Neutrophil (primary cell): Measurements from ENCODE around the gene C1QC.

Source experiments
- H3K27ac ChIP-seq: fragments of 200-600 bp; sonication (generic); 2 replicates; pipeline ENCODE4 v1.5.1; 2016; ENCODE audit warnings: mild to moderate bottlenecking, moderate library complexity
- H3K27me3 ChIP-seq: fragments of 200-600 bp; sonication (generic); 2 replicates; pipeline ENCODE4 v1.6.0; 2016; ENCODE audit warnings: mild to moderate bottlenecking
- H3K36me3 ChIP-seq: fragments of 200-600 bp; sonication (generic); 2 replicates; pipeline ENCODE4 v1.5.1; 2017
- H3K4me1 ChIP-seq, 2 experiments: fragments of 200-600 bp in 1 of 2; sonication (generic) in 1 of 2; 1 replicate in 1 of 2; 2 replicates in 1 of 2; pipeline versions ENCODE4 v1.5.1 to v1.6.1; 2013 to 2016; ENCODE audit warnings: low read depth in 1 of 2, low read length in 1 of 2, mild to moderate bottlenecking in 1 of 2, moderate library complexity in 1 of 2; ENCODE audit not compliant: control insufficient read depth in 1 of 2, insufficient read depth in 1 of 2
- H3K4me3 ChIP-seq, 2 experiments: fragments of 200-600 bp in 1 of 2; sonication (generic) in 1 of 2; 1 replicate in 1 of 2; 2 replicates in 1 of 2; pipeline ENCODE4 v1.5.1; 2013 to 2016; ENCODE audit warnings: low read depth in 1 of 2, low read length in 1 of 2, mild to moderate bottlenecking in 1 of 2, moderate library complexity in 1 of 2
- H3K9me3 ChIP-seq: fragments of 200-600 bp; sonication (generic); 2 replicates; pipeline ENCODE4 v1.5.1; 2016
- TF ChIP-seq, protein P1 (sequence below): fragments of 200-600 bp; sonication (generic); IDR thresholded peaks from 2 replicates; pipeline ENCODE4 v1.5.1; 2016; ENCODE audit warnings: antibody characterized with exemption

Gene C1QC

GRCh38 chr1:22626237-22627157 lies 16.9 kb upstream of the C1QC start:
- Histone ChIP-seq H3K36me3 (no peaks in the 10 kb centered on the region), H3K4me3 (no peak overlapping the region), H3K4me1 (no peaks in the 10 kb centered on the region), H3K27me3 (peaks cover 76% of the 10 kb centered on the region), H3K9me3 (no peaks in the 10 kb centered on the region), H3K27ac (no peak overlapping the region)
- TF ChIP-seq, protein P1, sequence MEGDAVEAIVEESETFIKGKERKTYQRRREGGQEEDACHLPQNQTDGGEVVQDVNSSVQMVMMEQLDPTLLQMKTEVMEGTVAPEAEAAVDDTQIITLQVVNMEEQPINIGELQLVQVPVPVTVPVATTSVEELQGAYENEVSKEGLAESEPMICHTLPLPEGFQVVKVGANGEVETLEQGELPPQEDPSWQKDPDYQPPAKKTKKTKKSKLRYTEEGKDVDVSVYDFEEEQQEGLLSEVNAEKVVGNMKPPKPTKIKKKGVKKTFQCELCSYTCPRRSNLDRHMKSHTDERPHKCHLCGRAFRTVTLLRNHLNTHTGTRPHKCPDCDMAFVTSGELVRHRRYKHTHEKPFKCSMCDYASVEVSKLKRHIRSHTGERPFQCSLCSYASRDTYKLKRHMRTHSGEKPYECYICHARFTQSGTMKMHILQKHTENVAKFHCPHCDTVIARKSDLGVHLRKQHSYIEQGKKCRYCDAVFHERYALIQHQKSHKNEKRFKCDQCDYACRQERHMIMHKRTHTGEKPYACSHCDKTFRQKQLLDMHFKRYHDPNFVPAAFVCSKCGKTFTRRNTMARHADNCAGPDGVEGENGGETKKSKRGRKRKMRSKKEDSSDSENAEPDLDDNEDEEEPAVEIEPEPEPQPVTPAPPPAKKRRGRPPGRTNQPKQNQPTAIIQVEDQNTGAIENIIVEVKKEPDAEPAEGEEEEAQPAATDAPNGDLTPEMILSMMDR, result no peak

DNA sequence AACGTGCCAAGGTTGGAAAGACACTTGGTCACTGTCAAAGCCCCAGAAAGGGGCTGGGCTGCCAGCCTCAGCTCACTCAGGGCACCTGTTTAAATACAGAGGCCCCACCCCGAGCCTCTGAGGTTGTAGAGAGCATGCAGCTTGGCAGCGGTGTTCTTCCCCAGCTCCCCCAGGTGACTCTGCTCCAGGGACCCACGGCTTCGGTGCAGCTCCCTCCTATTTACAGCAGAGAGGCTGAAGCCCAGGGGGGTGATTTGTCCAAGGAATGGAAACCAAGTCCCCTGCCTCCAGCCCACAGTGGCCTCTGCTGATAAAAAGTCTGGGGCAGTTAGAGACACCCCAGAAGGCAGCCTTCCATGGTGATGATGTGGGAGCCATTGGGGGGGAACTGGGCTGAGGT lies 16.1 kb upstream of the C1QC start:
- no peaks in the 10 kb centered on the region for H3K9me3 ChIP-seq
- H3K27me3 ChIP-seq, result peaks cover 72% of the 10 kb centered on the region
- H3K4me1 ChIP-seq, result no peaks in the 10 kb centered on the region
- H3K27ac ChIP-seq, result no peak overlapping the region
- H3K36me3 ChIP-seq, result no peaks in the 10 kb centered on the region
- no peak overlapping the region for H3K4me3 ChIP-seq
- TF ChIP-seq, protein P1, result no peak

DNA sequence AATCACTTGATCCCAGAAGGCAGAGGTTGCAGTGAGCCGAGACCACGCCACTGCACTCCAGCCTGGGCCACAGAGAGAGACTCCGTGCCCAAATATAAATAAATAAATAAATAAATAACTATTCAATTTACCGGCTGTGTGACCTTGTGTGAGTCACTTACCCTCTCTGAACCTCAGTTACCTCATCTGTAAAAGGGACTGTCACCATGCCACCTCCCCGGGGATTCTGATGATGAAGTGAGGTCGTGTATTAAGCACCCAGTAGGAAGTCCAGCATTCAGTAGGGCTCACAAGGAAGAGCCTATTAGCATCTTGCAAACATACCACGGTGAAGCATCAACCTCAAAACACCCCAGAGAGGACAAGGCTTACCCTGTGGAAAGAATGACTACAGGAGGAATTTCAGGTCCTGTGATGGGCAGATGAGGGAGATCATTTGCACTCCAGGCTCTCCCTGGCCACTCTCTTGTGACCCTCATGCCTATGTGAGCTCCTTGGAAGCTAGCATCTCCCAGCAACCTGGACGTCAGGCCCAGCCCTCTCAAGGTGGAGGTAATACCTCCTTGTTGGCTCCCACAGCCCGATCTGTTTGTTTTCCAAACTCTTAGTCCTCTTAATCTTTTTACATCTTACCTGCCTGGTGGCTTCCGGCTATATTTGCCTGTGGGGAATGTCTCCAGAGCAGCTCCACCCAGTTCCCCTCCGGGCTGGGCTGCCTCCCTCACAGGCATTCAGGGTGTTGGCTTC lies 14.6 kb upstream of the C1QC start:
- Histone ChIP-seq H3K27me3 (peaks cover 74% of the 10 kb centered on the region), H3K4me1 (no peaks in the 10 kb centered on the region), H3K27ac (no peak overlapping the region), H3K4me3 (no peak overlapping the region), H3K9me3 (no peaks in the 10 kb centered on the region), H3K36me3 (no peaks in the 10 kb centered on the region)
- TF ChIP-seq, protein P1, result no peak

- TF ChIP-seq, protein P1, result no peak
- H3K4me1 ChIP-seq, result no peaks in the 10 kb centered on the region
- H3K9me3 ChIP-seq, result no peaks in the 10 kb centered on the region
- H3K36me3 ChIP-seq, result no peaks in the 10 kb centered on the region
- H3K4me3 ChIP-seq, result no peak overlapping the region
- H3K27me3 ChIP-seq, result peaks cover 69% of the 10 kb centered on the region
- no peak overlapping the region for H3K27ac ChIP-seq
Observed at GRCh38 chr1:22629886-22630285, 13.5 kb upstream of the C1QC start.

GRCh38 chr1:22633697-22634463 lies 9.6 kb upstream of the C1QC start:
- peaks cover 36% of the 10 kb centered on the region for H3K27me3 ChIP-seq

More at GRCh38 chr1:22633697-22634463, 9.6 kb upstream of the C1QC start:
- no peak overlapping the region for H3K27ac ChIP-seq
- TF ChIP-seq, protein P1, result no peak
- H3K9me3 ChIP-seq, result no peaks in the 10 kb centered on the region
- H3K4me3 ChIP-seq, result no peak overlapping the region
- no peaks in the 10 kb centered on the region for H3K4me1 ChIP-seq
- no peaks in the 10 kb centered on the region for H3K36me3 ChIP-seq
